GM13976 (cell line): ENCODE measurements around the gene THAP7.
A peak's percentile ranks its signal among the peaks of the same experiment; 100 is the strongest.

Experiments
- DNase-seq: peaks from one replicate; pipeline ENCODE4 v3.0.0; 2012; ENCODE audit warnings: low spot score
- CTCF ChIP-seq: IDR thresholded peaks from 2 replicates; pipeline ENCODE4 v1.5.1; 2012; ENCODE audit warnings: borderline replicate concordance, mild to moderate bottlenecking; ENCODE audit not compliant: insufficient read depth; ENCODE audit errors: extremely low read depth, missing control alignments, control extremely low read depth
- in situ Hi-C: fragments of 300-500 bp; cut with MboI; formaldehyde crosslinking; loops from one replicate; pipeline ENCODE4 v1.12.0; 2022; ENCODE audit warnings: low sequenced_read_pairs, mixed read lengths, inconsistent platforms; ENCODE audit not compliant: unreplicated experiment

Gene THAP7

GRCh38 chr22:21030032-21030431, 28.1 kb upstream of the THAP7 start:
- in situ Hi-C loops = no loop called here
- no peak for DNase-seq
- TF ChIP-seq CTCF = no peak

GRCh38 chr22:21029486-21030025, 27.6 kb upstream of the THAP7 start:
- TF ChIP-seq CTCF = no peak
- no peak for DNase-seq
- in situ Hi-C loops = no loop called here

- DNase-seq = no peak
- in situ Hi-C loops = no loop called here
- TF ChIP-seq CTCF = no peak
Observed at GRCh38 chr22:21028277-21029251, 26.6 kb upstream of the THAP7 start.

GRCh38 chr22:21026783-21027692, 25.1 kb upstream of the THAP7 start:
- TF ChIP-seq CTCF = no peak
- no peak for DNase-seq
- in situ Hi-C loops = no loop called here

- in situ Hi-C loops = no loop called here
- no peak for TF ChIP-seq CTCF
Observed at GRCh38 chr22:21025763-21026755, 24.1 kb upstream of the THAP7 start.

More at GRCh38 chr22:21025763-21026755, 24.1 kb upstream of the THAP7 start:
- DNase-seq = peak; percentile 25
